Measurements from ENCODE around the gene TCF7L2.

TCF7L2 gene

DNA sequence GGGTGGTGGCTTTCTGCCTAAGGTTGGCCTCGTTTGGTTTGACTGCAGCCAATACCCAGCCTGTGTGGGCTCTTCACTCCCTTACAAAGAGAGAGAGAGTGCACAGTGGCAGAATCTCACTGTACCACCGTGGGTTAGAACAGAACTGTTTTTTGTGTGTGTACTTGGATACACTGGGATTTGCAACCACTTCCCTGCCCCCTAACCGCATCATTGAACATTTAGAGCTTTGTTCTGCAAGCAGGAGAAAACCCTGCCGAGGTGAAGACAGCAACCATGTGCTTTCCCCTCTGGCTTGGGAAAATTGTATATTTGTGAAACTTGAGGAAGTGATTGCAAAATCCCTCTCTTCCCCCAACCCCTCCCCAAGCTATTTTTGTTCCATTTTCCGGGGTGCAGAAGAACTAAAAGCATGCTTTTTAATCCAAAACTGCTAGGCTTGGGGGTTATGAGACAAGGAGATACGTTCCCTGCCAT lies 201.2 kb downstream of the TCF7L2 start:
- Histone ChIP-seq H3K9me3 (ENCODE audit: low read length) (no peaks in the 10 kb centered on the region), H3K27me3 (ENCODE audit: insufficient read depth, low read length) (no peaks in the 10 kb centered on the region), H3K4me3 (ENCODE audit: low read depth, low read length, poor library complexity, severe bottlenecking) (no peak overlapping the region), H3K36me3 (ENCODE audit: insufficient read depth, low read length) (peaks cover 88% of the 10 kb centered on the region), H3F3A (ENCODE audit: insufficient read depth, low read length) (no peaks in the 10 kb centered on the region), H3K79me2 (ENCODE audit: insufficient read depth, low read length) (no peaks in the 10 kb centered on the region), H2AFZ (ENCODE audit: low read length) (no peak overlapping the region), H3K4me2 (ENCODE audit: low read length) (no peak overlapping the region), H3K9ac (ENCODE audit: low read length) (no peak overlapping the region), H3K9me2 (ENCODE audit: low read depth, low read length) (no peaks in the 10 kb centered on the region), H3K4me1 (ENCODE audit: insufficient read depth, low read length, severe bottlenecking) (no peaks in the 10 kb centered on the region), H4K20me1 (ENCODE audit: insufficient read depth, low read length) (no peaks in the 10 kb centered on the region), H3K27ac (ENCODE audit: low read depth, low read length, poor library complexity, severe bottlenecking) (no peak overlapping the region)
- no peak for TF ChIP-seq EZH2 (IDR thresholded peaks at IDR 0.05; ENCODE audit: borderline replicate concordance, low read length)
- TF ChIP-seq, protein P1, sequence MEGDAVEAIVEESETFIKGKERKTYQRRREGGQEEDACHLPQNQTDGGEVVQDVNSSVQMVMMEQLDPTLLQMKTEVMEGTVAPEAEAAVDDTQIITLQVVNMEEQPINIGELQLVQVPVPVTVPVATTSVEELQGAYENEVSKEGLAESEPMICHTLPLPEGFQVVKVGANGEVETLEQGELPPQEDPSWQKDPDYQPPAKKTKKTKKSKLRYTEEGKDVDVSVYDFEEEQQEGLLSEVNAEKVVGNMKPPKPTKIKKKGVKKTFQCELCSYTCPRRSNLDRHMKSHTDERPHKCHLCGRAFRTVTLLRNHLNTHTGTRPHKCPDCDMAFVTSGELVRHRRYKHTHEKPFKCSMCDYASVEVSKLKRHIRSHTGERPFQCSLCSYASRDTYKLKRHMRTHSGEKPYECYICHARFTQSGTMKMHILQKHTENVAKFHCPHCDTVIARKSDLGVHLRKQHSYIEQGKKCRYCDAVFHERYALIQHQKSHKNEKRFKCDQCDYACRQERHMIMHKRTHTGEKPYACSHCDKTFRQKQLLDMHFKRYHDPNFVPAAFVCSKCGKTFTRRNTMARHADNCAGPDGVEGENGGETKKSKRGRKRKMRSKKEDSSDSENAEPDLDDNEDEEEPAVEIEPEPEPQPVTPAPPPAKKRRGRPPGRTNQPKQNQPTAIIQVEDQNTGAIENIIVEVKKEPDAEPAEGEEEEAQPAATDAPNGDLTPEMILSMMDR (IDR thresholded peaks at IDR 0.05; ENCODE audit: low read length) = no peak

DNA sequence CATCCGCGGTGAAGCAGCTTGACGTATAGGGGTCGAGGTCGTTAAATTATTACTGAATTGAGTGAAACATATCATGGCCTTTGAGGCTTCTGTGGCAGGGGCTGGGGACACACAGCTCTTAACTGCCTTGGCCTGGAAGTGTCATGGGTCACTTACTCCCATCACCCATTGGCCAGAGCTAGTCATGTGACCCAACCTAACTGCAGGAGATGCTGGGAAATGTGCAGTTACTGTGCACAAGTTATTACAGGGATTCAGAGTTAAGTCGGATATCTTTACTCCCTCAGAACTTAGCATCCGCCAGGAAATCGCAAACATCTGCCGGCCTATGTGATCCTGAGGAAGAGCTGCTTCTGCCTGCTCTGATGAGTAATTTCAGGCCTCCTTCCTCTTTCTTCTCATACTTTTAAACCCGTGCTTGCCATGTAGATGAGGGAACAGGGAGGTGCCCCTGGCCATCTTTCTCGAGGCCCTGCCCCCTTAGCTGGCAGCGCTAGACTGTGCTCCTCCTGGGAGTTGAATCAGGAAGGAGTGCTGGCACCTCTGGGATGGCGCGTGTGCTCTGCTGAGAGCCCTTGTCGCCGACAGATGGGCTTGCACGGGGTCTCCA lies 203.6 kb downstream of the TCF7L2 start:
- no peak overlapping the region for H3K4me2 ChIP-seq (ENCODE audit: low read length)
- no peak for TF ChIP-seq EZH2 (IDR thresholded peaks at IDR 0.05; ENCODE audit: borderline replicate concordance, low read length)
- TF ChIP-seq, protein P1 (IDR thresholded peaks at IDR 0.05; ENCODE audit: low read length) = no peak

DNA sequence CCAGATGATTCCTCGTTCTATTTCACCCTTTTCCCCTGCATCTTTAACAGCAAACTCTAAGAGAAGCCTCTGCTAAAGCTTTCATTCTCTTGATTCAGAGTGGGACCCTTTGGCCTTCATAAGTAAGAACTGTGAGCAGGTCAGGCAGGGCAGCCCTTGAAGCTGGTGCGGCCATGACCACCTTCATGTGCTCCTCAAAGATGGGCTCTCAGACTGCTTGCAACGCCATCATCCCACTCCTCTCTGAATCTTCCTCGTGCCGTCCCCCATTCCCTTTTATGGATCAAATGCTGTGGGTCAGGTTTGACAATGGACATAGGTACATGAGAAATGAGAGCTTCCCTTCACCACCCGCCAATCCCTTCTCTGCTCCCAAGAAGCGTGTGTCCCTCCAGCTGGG lies 207.4 kb downstream of the TCF7L2 start:
- H4K20me1 ChIP-seq (ENCODE audit: insufficient read depth, low read length) = no peaks in the 10 kb centered on the region
- H3K4me2 ChIP-seq (ENCODE audit: low read length) = no peak overlapping the region
- no peaks in the 10 kb centered on the region for H3K79me2 ChIP-seq (ENCODE audit: insufficient read depth, low read length)

More for the DNA sequence above, 203.6 kb downstream of the TCF7L2 start:
- Histone ChIP-seq H3K4me3 (ENCODE audit: low read depth, low read length, poor library complexity, severe bottlenecking) (no peak overlapping the region), H3K79me2 (ENCODE audit: insufficient read depth, low read length) (no peaks in the 10 kb centered on the region), H3K9ac (ENCODE audit: low read length) (no peak overlapping the region), H2AFZ (ENCODE audit: low read length) (no peak overlapping the region), H4K20me1 (ENCODE audit: insufficient read depth, low read length) (no peaks in the 10 kb centered on the region), H3F3A (ENCODE audit: insufficient read depth, low read length) (no peaks in the 10 kb centered on the region), H3K9me3 (ENCODE audit: low read length) (no peaks in the 10 kb centered on the region), H3K27ac (ENCODE audit: low read depth, low read length, poor library complexity, severe bottlenecking) (no peak overlapping the region), H3K27me3 (ENCODE audit: insufficient read depth, low read length) (no peaks in the 10 kb centered on the region), H3K4me1 (ENCODE audit: insufficient read depth, low read length, severe bottlenecking) (no peaks in the 10 kb centered on the region), H3K9me2 (ENCODE audit: low read depth, low read length) (no peaks in the 10 kb centered on the region), H3K36me3 (ENCODE audit: insufficient read depth, low read length) (peaks cover 87% of the 10 kb centered on the region)

More for the DNA sequence above, 207.4 kb downstream of the TCF7L2 start:
- H3K4me3 ChIP-seq (ENCODE audit: low read depth, low read length, poor library complexity, severe bottlenecking) = no peak overlapping the region
- no peak overlapping the region for H2AFZ ChIP-seq (ENCODE audit: low read length)
- H3K9me3 ChIP-seq (ENCODE audit: low read length) = no peaks in the 10 kb centered on the region
- peaks cover 70% of the 10 kb centered on the region for H3K36me3 ChIP-seq (ENCODE audit: insufficient read depth, low read length)
- H3K9ac ChIP-seq (ENCODE audit: low read length) = no peak overlapping the region
- no peaks in the 10 kb centered on the region for H3K9me2 ChIP-seq (ENCODE audit: low read depth, low read length)
- TF ChIP-seq, protein P1 (IDR thresholded peaks at IDR 0.05; ENCODE audit: low read length) = no peak
- TF ChIP-seq EZH2 (IDR thresholded peaks at IDR 0.05; ENCODE audit: borderline replicate concordance, low read length) = no peak
- H3K27ac ChIP-seq (ENCODE audit: low read depth, low read length, poor library complexity, severe bottlenecking) = no peak overlapping the region
- H3K27me3 ChIP-seq (ENCODE audit: insufficient read depth, low read length) = no peaks in the 10 kb centered on the region
- H3K4me1 ChIP-seq (ENCODE audit: insufficient read depth, low read length, severe bottlenecking) = no peaks in the 10 kb centered on the region
- H3F3A ChIP-seq (ENCODE audit: insufficient read depth, low read length) = 0 out of 2 replicates have a peak, but pooled peaks cover 4% of the 10 kb centered on the region
